Brain microvascular endothelial cell (primary cell): ENCODE data around the gene KMT2E.

Experiments used
- DNase-seq: peaks from one replicate; pipeline ENCODE4 v3.0.0-alpha.2; 2020
- H3K27ac ChIP-seq: fragments of 250-450 bp; sonication (Bioruptor Pico); 2 replicates; pipeline ENCODE4 v1.5.1; 2020; ENCODE audit warnings: mild to moderate bottlenecking, moderate library complexity
- H3K27me3 ChIP-seq: fragments of 250-450 bp; sonication (Bioruptor Pico); replicated peaks from 2 replicates; pipeline ENCODE4 v1.5.1; 2020; ENCODE audit warnings: mild to moderate bottlenecking
- H3K36me3 ChIP-seq: fragments of 250-450 bp; sonication (Bioruptor Pico); replicated peaks from 2 replicates; pipeline ENCODE4 v1.5.1; 2020; ENCODE audit warnings: mild to moderate bottlenecking
- H3K4me3 ChIP-seq: 2 replicates; pipeline ENCODE4 v1.5.1; 2011; ENCODE audit warnings: low read depth, mild to moderate bottlenecking, control low read depth, low read length, moderate library complexity
- CTCF ChIP-seq: IDR thresholded peaks from 2 replicates; pipeline ENCODE4 v1.5.1; 2011; ENCODE audit warnings: low read depth, mild to moderate bottlenecking, moderate library complexity, low read length, control low read depth, inconsistent platforms; ENCODE audit errors: missing control alignments
- in situ Hi-C: cut with HindIII; loops from 2 replicates; pipeline ENCODE4 v1.10.0; 2017; ENCODE audit warnings: low sequenced_read_pairs, low pct_ligation_motif_present

KMT2E gene

GRCh38 chr7:105057472-105057871 is 43.5 kb downstream of the KMT2E start:
- in situ Hi-C loops, result no loop called here
- Histone ChIP-seq H3K27ac (no peak overlapping the region), H3K36me3 (peaks cover 2% of the 10 kb centered on the region), H3K27me3 (no peaks in the 10 kb centered on the region), H3K4me3 (no peak overlapping the region)
- DNase-seq, result no peak
- no peak for TF ChIP-seq CTCF

GRCh38 chr7:105060437-105060836 is 46.4 kb downstream of the KMT2E start:
- TF ChIP-seq CTCF, result no peak
- H3K27me3 ChIP-seq, result no peaks in the 10 kb centered on the region
- no peak for DNase-seq
- no peak overlapping the region for H3K4me3 ChIP-seq
- in situ Hi-C loops, result no loop called here
- no peak overlapping the region for H3K27ac ChIP-seq
- H3K36me3 ChIP-seq, result peaks cover 6% of the 10 kb centered on the region

- in situ Hi-C loops, result no loop called here
- Histone ChIP-seq H3K27ac (no peak overlapping the region), H3K4me3 (no peak overlapping the region), H3K36me3 (peaks cover 6% of the 10 kb centered on the region), H3K27me3 (no peaks in the 10 kb centered on the region)
- DNase-seq, result no peak
- TF ChIP-seq CTCF, result no peak
These were observed 46.9 kb downstream of the KMT2E start for GRCh38 chr7:105060923-105061322.

GRCh38 chr7:105065104-105065503 is 51.1 kb downstream of the KMT2E start:
- no peak overlapping the region for H3K27ac ChIP-seq
- no peaks in the 10 kb centered on the region for H3K27me3 ChIP-seq
- TF ChIP-seq CTCF, result no peak
- in situ Hi-C loops, result no loop called here
- peaks cover 28% of the 10 kb centered on the region for H3K36me3 ChIP-seq
- DNase-seq, result no peak
- H3K4me3 ChIP-seq, result no peak overlapping the region

- in situ Hi-C loops, result no loop called here
- Histone ChIP-seq H3K27me3 (no peaks in the 10 kb centered on the region), H3K4me3 (no peak overlapping the region), H3K36me3 (peaks cover 33% of the 10 kb centered on the region), H3K27ac (no peak overlapping the region)
- no peak for DNase-seq
- no peak for TF ChIP-seq CTCF
These were observed 53.7 kb downstream of the KMT2E start for GRCh38 chr7:105067691-105068090.

GRCh38 chr7:105068886-105069285 is 54.9 kb downstream of the KMT2E start:
- no peak for DNase-seq
- TF ChIP-seq CTCF, result no peak
- peaks cover 28% of the 10 kb centered on the region for H3K36me3 ChIP-seq
- no peak overlapping the region for H3K27ac ChIP-seq
- in situ Hi-C loops, result no loop called here
- no peaks in the 10 kb centered on the region for H3K27me3 ChIP-seq
- no peak overlapping the region for H3K4me3 ChIP-seq
